GM21360 (cell line): Measurements from ENCODE around the gene MPDU1.
"Not testable (repeated sequence)": the region's sequence is repeated elsewhere in the genome, so short reads cannot be mapped to it uniquely, and the experiment has no call there.

Source experiments
- ATAC-seq: cut with Tn5 transposase; IDR thresholded peaks from one replicate; pipeline ENCODE4 v1.9.1; 2021; ENCODE audit warnings: mild to moderate bottlenecking, moderate library complexity; ENCODE audit not compliant: unreplicated experiment

The MPDU1 gene

DNA sequence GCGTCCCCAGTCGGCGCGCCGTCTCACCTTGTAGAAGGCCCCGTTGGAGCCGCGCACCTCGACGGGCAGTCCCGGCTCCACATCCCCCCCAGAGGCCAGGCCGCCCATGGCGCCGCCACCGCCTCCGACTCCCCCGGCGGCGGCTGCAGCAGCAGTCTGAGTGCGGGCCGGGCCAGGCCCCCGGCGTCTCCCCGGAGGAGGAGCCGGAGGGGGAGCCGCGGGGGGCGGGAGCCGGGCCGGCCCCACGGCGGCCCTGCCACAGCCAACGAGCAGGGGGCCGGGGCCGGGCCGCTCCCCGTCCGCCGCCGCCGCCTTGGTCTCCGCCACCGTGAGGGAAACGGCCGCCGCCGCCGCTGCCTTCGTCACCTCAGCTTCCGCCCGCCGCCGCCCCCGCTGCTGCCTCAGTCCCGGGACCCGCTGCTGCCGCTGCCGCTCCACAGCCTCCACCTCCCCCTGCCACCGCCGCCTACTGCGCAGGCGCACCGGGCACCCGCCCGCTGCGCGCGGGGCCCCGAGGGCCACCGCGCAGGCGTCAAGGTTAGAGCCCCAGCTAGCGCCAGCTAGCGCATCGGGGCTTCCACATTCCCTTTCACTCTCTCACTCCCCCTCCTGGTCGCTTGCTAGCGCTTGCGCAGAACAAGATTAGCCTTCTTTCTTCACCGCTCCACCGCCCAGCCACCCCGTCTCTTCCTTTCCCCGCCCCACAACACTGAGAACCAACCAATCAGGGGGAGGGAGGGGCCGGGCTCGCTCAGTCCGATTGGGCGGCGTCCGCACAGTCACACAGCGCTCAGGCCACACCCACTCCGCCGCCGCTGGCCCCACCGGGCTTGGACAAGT lies 31.0 kb downstream of the MPDU1 start, which contains the start of gene FXR2:
Gene FXR2, minus strand, starts transcription at position 473 of the 840 bp plus-strand sequence. Its CDS starts 365 bp downstream, at position 108.
- peak; percentile 78 for ATAC-seq

DNA sequence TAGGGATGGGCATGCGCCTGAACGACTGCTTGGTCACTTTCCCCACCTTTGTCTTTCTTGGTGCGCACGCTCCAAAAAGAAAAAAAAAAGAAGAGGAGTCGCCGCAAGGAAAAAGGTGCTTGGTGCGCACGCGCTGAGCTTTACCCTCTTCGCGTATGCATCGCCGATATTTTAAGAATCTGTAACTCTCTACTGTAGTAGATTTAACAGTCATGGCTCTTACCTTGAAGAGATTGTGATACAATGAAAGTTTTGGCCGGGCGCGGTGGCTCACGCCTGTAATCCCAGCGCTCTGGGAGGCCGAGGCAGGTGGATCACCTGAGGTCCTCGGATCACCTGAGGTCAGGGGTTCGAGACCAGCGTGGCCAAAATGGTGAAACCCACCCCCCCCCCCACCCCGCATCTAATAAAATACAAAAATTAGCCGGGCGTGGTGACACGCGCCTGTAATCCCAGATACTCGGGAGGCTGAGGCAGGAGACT lies 31.7 kb downstream of the MPDU1 start:
- no peak for ATAC-seq

GRCh38 chr17:7618608-7619007 lies 35.0 kb downstream of the MPDU1 start:
- ATAC-seq, result no peak

DNA sequence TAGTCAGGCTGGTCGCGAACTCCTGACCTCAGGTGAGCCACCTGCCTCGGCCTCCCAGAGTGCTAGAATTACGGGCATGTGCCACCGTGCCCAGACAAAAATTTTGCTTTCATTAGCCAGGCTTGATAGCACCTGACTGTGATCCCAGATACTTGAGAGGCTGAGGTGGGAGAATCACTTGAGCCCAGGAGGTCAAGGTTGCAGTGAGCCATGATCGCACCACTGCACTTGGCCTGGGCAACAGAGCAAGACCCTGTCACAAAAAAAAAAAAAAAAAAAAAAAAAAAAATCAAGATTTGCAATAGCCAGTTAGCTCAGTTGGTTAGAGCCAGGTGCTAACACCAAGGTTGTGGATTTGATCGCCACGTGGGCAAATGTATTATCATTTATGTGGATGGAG lies 37.2 kb downstream of the MPDU1 start:
- no peak for ATAC-seq

- no peak for ATAC-seq
Observed at GRCh38 chr17:7623661-7624060, 40.0 kb downstream of the MPDU1 start.

- ATAC-seq, result not testable (repeated sequence)
Observed at GRCh38 chr17:7625749-7626148, 42.1 kb downstream of the MPDU1 start.

GRCh38 chr17:7626307-7626706 lies 42.7 kb downstream of the MPDU1 start:
- no peak for ATAC-seq

- no peak for ATAC-seq
Observed at GRCh38 chr17:7626956-7627249, 43.3 kb downstream of the MPDU1 start.

GRCh38 chr17:7627250-7628121 lies 43.8 kb downstream of the MPDU1 start, which contains the start of gene SAT2:
SAT2 (minus strand) TSS chr17:7627821; CDS start chr17:7627635, 186 bp downstream.
- ATAC-seq, result peak; percentile 78

DNA sequence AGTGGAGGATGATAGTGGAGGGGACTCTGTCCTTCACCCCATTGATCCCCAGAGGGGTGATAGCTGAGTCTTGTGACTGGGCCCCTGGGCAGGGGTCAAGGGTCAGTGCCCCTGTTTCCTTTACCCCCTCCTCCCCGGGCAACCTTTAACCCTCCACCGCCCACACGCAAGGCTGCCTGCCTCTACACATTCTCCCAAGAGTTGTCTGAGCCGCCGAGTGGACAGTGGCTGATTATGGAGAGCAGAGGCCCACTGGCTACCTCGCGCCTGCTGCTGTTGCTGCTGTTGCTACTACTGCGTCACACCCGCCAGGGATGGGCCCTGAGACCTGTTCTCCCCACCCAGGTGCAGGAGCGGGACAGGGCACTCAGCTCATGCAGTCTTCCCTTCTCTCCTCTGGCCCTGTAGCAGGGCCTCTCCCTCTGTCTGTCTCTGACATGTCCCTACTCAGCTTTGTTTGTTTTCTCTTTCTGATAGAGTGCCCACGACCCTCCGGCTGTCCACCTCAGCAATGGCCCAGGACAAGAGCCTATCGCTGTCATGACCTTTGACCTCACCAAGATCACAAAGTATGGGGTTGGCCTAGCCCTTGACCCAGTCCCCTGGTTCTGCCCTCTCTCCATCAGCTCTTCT lies 46.4 kb downstream of the MPDU1 start, which contains the start of gene SHBG:
Gene SHBG, plus strand, starts transcription at position 197 of the 633 bp plus-strand sequence. Its CDS starts 38 bp downstream, at position 235.
- ATAC-seq, result no peak

DNA sequence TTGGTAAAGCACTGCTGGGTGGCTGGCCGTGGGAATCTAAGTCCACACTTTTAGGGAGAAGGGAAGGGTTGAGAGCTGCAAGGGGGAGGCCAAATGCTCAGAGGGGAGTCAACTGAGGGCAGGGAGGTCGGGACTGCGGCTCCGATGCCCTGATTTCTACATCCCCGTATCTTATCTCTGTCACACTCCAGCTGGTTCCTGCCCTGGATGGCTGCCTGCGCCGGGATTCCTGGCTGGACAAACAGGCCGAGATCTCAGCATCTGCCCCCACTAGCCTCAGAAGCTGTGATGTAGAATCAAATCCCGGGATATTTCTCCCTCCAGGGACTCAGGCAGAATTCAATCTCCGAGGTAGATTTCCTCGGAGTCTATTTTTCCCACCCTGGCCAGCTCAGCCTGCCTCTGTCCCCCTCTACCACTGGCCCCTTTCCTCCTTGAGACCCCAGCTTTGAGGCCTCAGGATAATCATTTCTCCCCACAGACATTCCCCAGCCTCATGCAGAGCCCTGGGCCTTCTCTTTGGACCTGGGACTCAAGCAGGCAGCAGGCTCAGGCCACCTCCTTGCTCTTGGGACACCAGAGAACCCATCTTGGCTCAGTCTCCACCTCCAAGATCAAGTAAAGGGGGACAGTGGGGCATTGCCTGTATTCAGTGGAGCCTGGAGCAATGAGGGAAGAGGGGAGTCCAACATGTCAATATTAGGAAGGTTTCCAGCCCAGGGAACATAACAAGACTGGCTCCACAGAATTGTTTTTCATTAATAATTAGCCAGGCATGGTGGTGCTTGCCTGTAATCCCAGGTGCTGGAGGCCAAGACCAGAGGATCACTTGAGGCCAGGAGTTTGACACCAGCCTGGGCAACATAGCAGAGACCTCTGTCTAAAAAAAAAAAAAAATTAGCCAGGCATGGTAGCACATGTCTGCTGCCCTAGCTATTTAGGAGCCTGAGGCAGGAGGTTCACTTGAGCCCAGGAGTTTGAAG lies 48.0 kb downstream of the MPDU1 start:
- no peak for ATAC-seq

DNA sequence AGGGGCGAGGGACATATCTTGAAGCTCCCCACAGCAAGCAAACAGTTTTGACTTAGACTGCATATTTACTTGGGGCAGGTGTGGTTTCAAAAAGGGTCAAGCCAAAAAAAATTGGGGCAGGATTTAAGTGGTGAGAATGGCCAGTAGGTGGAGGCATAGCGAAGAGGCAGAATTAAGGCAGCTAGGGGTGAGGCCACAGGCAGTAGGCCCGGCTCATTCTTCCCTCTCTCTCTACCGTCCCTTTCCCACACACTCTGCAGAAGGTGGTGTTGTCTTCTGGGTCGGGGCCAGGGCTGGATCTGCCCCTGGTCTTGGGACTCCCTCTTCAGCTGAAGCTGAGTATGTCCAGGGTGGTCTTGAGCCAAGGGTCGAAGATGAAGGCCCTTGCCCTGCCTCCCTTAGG lies 48.8 kb downstream of the MPDU1 start:
- ATAC-seq, result no peak

GRCh38 chr17:7633093-7633492 lies 49.4 kb downstream of the MPDU1 start:
- no peak for ATAC-seq

GRCh38 chr17:7634384-7634783 lies 50.7 kb downstream of the MPDU1 start:
- ATAC-seq, result no peak

GRCh38 chr17:7636163-7636562 lies 52.5 kb downstream of the MPDU1 start:
- no peak for ATAC-seq
